PC-3 (cell line): ENCODE data around the gene POLQ.

Experiments
- EZH2 ChIP-seq: fragments of 300-600 bp; sonication (generic); IDR thresholded peaks from one replicate; pipeline ENCODE4 v1.6.1; 2017; ENCODE audit warnings: antibody characterized with exemption, mild to moderate bottlenecking, low read length; ENCODE audit not compliant: unreplicated experiment
- EZH2phosphoT487 ChIP-seq: fragments of 300-600 bp; sonication (generic); IDR thresholded peaks from 2 replicates; pipeline ENCODE4 v1.6.1; 2018; ENCODE audit warnings: mild to moderate bottlenecking, antibody characterized with exemption, low read length, borderline replicate concordance
- TF ChIP-seq, protein P1 (sequence below): fragments of 300-600 bp; sonication (generic); conservative IDR thresholded peaks from 2 replicates; pipeline ENCODE4 v1.5.1; 2017; ENCODE audit warnings: antibody characterized with exemption, low read depth, mild to moderate bottlenecking, low read length

DNA sequence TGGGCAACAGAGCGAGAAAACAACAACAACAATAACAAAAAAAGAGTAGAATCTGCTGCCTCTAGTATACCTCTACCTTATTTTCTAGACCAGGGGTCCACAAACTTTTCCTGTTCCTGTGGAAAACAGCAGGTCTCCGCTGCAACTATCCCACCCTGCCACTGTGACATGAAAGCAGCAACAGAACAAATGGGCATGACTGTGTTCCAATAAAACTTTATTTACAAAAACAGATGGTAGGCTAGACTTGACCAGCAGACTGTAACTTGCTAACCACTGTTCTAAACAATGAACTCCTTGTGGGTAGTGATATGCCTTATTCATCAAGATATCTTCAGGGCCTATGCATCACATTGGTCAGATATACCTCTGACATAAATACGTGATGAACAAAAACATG is 25.3 kb downstream of the POLQ start:
- TF ChIP-seq, protein P1, sequence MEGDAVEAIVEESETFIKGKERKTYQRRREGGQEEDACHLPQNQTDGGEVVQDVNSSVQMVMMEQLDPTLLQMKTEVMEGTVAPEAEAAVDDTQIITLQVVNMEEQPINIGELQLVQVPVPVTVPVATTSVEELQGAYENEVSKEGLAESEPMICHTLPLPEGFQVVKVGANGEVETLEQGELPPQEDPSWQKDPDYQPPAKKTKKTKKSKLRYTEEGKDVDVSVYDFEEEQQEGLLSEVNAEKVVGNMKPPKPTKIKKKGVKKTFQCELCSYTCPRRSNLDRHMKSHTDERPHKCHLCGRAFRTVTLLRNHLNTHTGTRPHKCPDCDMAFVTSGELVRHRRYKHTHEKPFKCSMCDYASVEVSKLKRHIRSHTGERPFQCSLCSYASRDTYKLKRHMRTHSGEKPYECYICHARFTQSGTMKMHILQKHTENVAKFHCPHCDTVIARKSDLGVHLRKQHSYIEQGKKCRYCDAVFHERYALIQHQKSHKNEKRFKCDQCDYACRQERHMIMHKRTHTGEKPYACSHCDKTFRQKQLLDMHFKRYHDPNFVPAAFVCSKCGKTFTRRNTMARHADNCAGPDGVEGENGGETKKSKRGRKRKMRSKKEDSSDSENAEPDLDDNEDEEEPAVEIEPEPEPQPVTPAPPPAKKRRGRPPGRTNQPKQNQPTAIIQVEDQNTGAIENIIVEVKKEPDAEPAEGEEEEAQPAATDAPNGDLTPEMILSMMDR = no peak
- no peak for TF ChIP-seq EZH2phosphoT487
- no peak for TF ChIP-seq EZH2
